ENCODE measurements around the gene BRI3BP. TPM values are rescaled to one million over a fixed set of nuclear protein-coding genes. Genes with fewer than 3 reads are reported as not detected.

The BRI3BP gene
- total RNA-seq, 1 donor from 2014 or later = 6.8 TPM

- H3K9me3 Mint-ChIP-seq (ENCODE audit: low read depth) = no peaks in the 10 kb centered on the region
- H3K4me1 Mint-ChIP-seq (ENCODE audit: low read depth) = peaks cover 6% of the 10 kb centered on the region
- H3K27me3 Mint-ChIP-seq (ENCODE audit: low read depth) = no peaks in the 10 kb centered on the region
- H3K4me3 Mint-ChIP-seq (ENCODE audit: unreplicated experiment) = no peak overlapping the region
- TF ChIP-seq, protein P1, sequence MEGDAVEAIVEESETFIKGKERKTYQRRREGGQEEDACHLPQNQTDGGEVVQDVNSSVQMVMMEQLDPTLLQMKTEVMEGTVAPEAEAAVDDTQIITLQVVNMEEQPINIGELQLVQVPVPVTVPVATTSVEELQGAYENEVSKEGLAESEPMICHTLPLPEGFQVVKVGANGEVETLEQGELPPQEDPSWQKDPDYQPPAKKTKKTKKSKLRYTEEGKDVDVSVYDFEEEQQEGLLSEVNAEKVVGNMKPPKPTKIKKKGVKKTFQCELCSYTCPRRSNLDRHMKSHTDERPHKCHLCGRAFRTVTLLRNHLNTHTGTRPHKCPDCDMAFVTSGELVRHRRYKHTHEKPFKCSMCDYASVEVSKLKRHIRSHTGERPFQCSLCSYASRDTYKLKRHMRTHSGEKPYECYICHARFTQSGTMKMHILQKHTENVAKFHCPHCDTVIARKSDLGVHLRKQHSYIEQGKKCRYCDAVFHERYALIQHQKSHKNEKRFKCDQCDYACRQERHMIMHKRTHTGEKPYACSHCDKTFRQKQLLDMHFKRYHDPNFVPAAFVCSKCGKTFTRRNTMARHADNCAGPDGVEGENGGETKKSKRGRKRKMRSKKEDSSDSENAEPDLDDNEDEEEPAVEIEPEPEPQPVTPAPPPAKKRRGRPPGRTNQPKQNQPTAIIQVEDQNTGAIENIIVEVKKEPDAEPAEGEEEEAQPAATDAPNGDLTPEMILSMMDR (IDR thresholded peaks at IDR 0.05) = no peak
- no peak for DNase-seq (ENCODE audit: low spot score)
- no peaks in the 10 kb centered on the region for H3K36me3 Mint-ChIP-seq (ENCODE audit: low read depth)
- H3K27ac Mint-ChIP-seq (ENCODE audit: unreplicated experiment) = no peak overlapping the region
Measured at GRCh38 chr12:125049093-125049458, 55.6 kb downstream of the BRI3BP start.

- TF ChIP-seq, protein P1 (IDR thresholded peaks at IDR 0.05) = no peak
- no peak for DNase-seq (ENCODE audit: low spot score)
- Mint-ChIP-seq H3K27ac (ENCODE audit: unreplicated experiment) (no peak overlapping the region), H3K36me3 (ENCODE audit: low read depth) (no peaks in the 10 kb centered on the region), H3K4me1 (ENCODE audit: low read depth) (peaks cover 6% of the 10 kb centered on the region), H3K27me3 (ENCODE audit: low read depth) (no peaks in the 10 kb centered on the region), H3K9me3 (ENCODE audit: low read depth) (no peaks in the 10 kb centered on the region), H3K4me3 (ENCODE audit: unreplicated experiment) (no peak overlapping the region)
Measured at GRCh38 chr12:125050446-125050845, 57.0 kb downstream of the BRI3BP start.

DNA sequence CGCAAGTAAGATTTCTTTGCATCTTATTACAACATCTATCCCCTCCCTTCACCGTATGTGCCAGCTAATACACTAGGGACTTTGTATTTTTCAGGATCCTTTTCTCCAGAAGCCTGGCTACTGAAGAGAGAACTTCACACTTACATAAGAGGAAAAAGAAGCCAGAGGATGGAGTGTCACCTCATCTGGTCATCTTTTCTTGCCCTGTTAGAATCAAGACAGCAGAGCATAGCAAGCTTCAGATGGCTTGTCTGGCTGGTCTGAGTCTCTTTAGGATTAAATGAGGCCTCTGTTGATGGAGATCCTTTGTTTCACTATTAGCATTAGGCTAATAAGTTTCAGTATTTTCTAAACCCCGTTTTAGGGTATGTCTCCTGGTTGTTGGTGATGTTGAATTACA is 57.4 kb downstream of the BRI3BP start:
- H3K36me3 Mint-ChIP-seq (ENCODE audit: low read depth) = no peaks in the 10 kb centered on the region
- no peaks in the 10 kb centered on the region for H3K27me3 Mint-ChIP-seq (ENCODE audit: low read depth)
- no peaks in the 10 kb centered on the region for H3K9me3 Mint-ChIP-seq (ENCODE audit: low read depth)
- peaks cover 6% of the 10 kb centered on the region for H3K4me1 Mint-ChIP-seq (ENCODE audit: low read depth)
- TF ChIP-seq, protein P1 (IDR thresholded peaks at IDR 0.05) = no peak
- DNase-seq (ENCODE audit: low spot score) = no peak
- no peak overlapping the region for H3K27ac Mint-ChIP-seq (ENCODE audit: unreplicated experiment)
- no peak overlapping the region for H3K4me3 Mint-ChIP-seq (ENCODE audit: unreplicated experiment)

DNA sequence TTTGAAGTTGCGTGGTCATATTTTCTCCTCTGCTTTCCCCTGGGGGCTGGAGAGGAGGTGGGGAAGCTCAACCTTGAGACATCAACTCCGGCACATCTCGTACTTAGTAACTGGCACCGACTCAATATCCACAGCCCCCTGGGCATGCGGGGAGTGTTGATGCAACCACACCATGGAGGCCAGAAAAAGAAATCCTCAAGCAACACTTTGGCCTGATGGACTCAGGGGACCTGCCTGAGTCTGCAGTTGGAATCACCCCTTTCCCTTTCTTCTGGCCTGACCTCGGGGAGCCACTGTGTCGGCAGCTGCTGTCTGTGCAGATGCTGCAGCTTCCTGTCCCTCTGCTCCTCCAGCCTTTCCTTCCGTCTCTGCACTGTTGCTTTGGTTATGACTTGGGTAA is 60.4 kb downstream of the BRI3BP start:
- TF ChIP-seq, protein P1 (IDR thresholded peaks at IDR 0.05) = no peak
- H3K27ac Mint-ChIP-seq (ENCODE audit: unreplicated experiment) = no peak overlapping the region

DNA sequence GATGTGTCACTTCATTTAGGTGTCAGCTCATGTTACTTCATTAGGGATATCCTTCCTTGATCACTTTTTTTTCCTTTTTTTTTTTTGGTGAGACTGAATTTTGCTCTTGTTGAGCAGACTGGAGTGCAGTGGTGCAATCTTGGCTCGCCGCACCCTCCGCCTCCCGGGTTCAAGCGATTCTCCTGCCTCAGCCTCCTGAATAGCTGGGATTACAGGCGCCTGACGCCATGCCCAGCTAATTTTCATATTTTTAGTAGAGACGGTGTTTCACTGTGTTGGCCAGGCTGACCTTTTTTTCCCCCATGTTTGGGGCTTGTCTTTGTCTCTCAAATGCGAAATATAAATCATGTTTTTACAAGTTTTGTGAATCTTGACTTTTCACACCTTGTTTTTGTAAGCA is 62.1 kb downstream of the BRI3BP start:
- TF ChIP-seq, protein P1 (IDR thresholded peaks at IDR 0.05) = no peak
- peaks cover 2% of the 10 kb centered on the region for H3K27me3 Mint-ChIP-seq (ENCODE audit: low read depth)
- H3K27ac Mint-ChIP-seq (ENCODE audit: unreplicated experiment) = no peak overlapping the region

More for the DNA sequence above, 60.4 kb downstream of the BRI3BP start:
- no peak overlapping the region for H3K4me3 Mint-ChIP-seq (ENCODE audit: unreplicated experiment)
- no peaks in the 10 kb centered on the region for H3K9me3 Mint-ChIP-seq (ENCODE audit: low read depth)
- H3K27me3 Mint-ChIP-seq (ENCODE audit: low read depth) = peaks cover 2% of the 10 kb centered on the region
- peaks cover 6% of the 10 kb centered on the region for H3K4me1 Mint-ChIP-seq (ENCODE audit: low read depth)
- H3K36me3 Mint-ChIP-seq (ENCODE audit: low read depth) = no peaks in the 10 kb centered on the region
- DNase-seq (ENCODE audit: low spot score) = no peak

More for the DNA sequence above, 62.1 kb downstream of the BRI3BP start:
- Mint-ChIP-seq H3K4me3 (ENCODE audit: unreplicated experiment) (no peak overlapping the region), H3K36me3 (ENCODE audit: low read depth) (no peaks in the 10 kb centered on the region), H3K9me3 (ENCODE audit: low read depth) (no peaks in the 10 kb centered on the region), H3K4me1 (ENCODE audit: low read depth) (peaks cover 6% of the 10 kb centered on the region)
- no peak for DNase-seq (ENCODE audit: low spot score)

Data from chondrocyte (in vitro differentiated cells).